SK-N-MC (cell line): Measurements from ENCODE around the gene ANKLE1.

Source experiments
- EZH2 ChIP-seq: fragments of 200-600 bp; sonication (generic); IDR thresholded peaks from one replicate; pipeline ENCODE4 v1.6.1; 2017; ENCODE audit warnings: antibody characterized with exemption
- POLR2AphosphoS5 ChIP-seq: IDR thresholded peaks from 2 replicates; pipeline ENCODE4 v1.6.1; 2012; ENCODE audit warnings: mild to moderate bottlenecking, low read depth, low read length, borderline replicate concordance

- TF ChIP-seq POLR2AphosphoS5 (no peak), EZH2 (no peak)
Measured at GRCh38 chr19:17328517-17329365, 47.0 kb downstream of the ANKLE1 start.
